Stimulated activated CD8-positive, alpha-beta memory T cell treated with anti-CD3 and anti-CD28 coated beads, Interleukin-12 subunit alpha, Interleukin-12 subunit beta, amount 100 ng/mL, for 4 hours (primary cell): ENCODE measurements around the gene NRTN.
"Not testable (repeated sequence)": the region's sequence is repeated elsewhere in the genome, so short reads cannot be mapped to it uniquely, and the experiment has no call there.

Experiments used
- DNase-seq: peaks from one replicate; pipeline ENCODE4 v3.0.0-alpha.2; 2020; ENCODE audit warnings: low read depth

The NRTN gene

GRCh38 chr19:5804516-5805461 lies at the start of gene NRTN:
Gene NRTN, plus strand, starts transcription at chr19:5805067. Its CDS starts 19,099 bp downstream, at chr19:5824166.
- no peak for DNase-seq

GRCh38 chr19:5762608-5763217 lies 42.2 kb upstream of the NRTN start:
- no peak for DNase-seq

- no peak for DNase-seq
Observed at GRCh38 chr19:5765220-5765619, 39.6 kb upstream of the NRTN start.

- no peak for DNase-seq
Observed at GRCh38 chr19:5767949-5768348, 36.9 kb upstream of the NRTN start.

- no peak for DNase-seq
Observed at GRCh38 chr19:5772416-5772815, 32.5 kb upstream of the NRTN start.

GRCh38 chr19:5773276-5773675 lies 31.6 kb upstream of the NRTN start:
- no peak for DNase-seq

GRCh38 chr19:5774921-5775320 lies 29.9 kb upstream of the NRTN start:
- DNase-seq, result no peak

GRCh38 chr19:5775668-5776309 lies 29.1 kb upstream of the NRTN start:
- no peak for DNase-seq

- no peak for DNase-seq
Observed at GRCh38 chr19:5778402-5778801, 26.5 kb upstream of the NRTN start.

GRCh38 chr19:5780916-5781315 lies 24.0 kb upstream of the NRTN start:
- not testable (repeated sequence) for DNase-seq

GRCh38 chr19:5782322-5782721 lies 22.5 kb upstream of the NRTN start:
- no peak for DNase-seq

- no peak for DNase-seq
Observed at GRCh38 chr19:5782945-5783919, 21.6 kb upstream of the NRTN start.

- DNase-seq, result no peak
Observed at GRCh38 chr19:5784581-5785147, 20.2 kb upstream of the NRTN start, which contains the start of gene PRR22. Gene PRR22, minus strand, starts transcription at chr19:5784746. Its CDS starts 86 bp downstream, at chr19:5784660.

- no peak for DNase-seq
Observed at GRCh38 chr19:5785423-5785822, 19.4 kb upstream of the NRTN start.

- DNase-seq, result no peak
Observed at GRCh38 chr19:5786593-5787408, 18.1 kb upstream of the NRTN start.

GRCh38 chr19:5787409-5788182 lies 17.3 kb upstream of the NRTN start:
- no peak for DNase-seq

- no peak for DNase-seq
Observed at GRCh38 chr19:5788422-5788821, 16.4 kb upstream of the NRTN start.

GRCh38 chr19:5789351-5789761 lies 15.5 kb upstream of the NRTN start:
- DNase-seq, result no peak

GRCh38 chr19:5789886-5790558 lies 14.8 kb upstream of the NRTN start:
- DNase-seq, result no peak
